ENCODE data around the gene SPATA21.

The SPATA21 gene

DNA sequence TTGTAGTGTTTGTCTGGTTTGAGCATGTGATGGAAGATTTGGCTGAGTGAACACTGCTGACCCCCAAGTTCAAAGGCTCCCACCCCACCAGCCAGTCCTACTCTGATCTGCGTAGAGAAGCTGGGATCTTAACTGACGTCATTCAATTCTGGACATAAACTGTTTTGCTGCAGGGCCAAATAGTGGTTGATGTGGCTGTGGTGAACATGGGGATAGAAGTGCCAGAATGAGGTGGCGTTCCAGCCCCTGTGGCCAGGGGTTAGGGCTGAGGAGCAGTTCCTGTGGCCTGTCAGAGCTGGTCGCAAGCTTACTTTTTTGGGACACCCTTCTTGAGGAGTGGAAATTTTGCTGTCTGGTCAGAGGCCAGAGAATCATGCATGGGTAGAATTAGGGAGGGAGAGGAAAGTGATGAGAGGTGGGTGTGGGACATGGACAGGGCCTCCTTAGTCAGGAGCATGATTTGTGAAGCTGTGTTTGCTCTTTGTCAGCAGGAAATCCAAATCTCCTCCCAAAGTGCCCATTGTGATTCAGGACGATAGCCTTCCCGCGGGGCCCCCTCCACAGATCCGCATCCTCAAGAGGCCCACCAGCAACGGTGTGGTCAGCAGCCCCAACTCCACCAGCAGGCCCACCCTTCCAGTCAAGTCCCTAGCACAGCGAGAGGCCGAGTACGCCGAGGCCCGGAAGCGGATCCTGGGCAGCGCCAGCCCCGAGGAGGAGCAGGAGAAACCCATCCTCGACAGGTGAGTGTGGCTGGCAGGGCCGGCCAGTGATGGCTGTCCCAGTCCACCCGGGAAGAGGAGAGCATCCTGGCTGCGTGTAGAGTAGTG lies 44.3 kb downstream of the SPATA21 start:
- no peak overlapping the region for H3K4me3 ChIP-seq (replicated peaks; ENCODE audit: low read depth, low read length)
- no peak for DNase-seq (ENCODE audit: extremely low read depth, low read depth)
- TF ChIP-seq, protein P1, sequence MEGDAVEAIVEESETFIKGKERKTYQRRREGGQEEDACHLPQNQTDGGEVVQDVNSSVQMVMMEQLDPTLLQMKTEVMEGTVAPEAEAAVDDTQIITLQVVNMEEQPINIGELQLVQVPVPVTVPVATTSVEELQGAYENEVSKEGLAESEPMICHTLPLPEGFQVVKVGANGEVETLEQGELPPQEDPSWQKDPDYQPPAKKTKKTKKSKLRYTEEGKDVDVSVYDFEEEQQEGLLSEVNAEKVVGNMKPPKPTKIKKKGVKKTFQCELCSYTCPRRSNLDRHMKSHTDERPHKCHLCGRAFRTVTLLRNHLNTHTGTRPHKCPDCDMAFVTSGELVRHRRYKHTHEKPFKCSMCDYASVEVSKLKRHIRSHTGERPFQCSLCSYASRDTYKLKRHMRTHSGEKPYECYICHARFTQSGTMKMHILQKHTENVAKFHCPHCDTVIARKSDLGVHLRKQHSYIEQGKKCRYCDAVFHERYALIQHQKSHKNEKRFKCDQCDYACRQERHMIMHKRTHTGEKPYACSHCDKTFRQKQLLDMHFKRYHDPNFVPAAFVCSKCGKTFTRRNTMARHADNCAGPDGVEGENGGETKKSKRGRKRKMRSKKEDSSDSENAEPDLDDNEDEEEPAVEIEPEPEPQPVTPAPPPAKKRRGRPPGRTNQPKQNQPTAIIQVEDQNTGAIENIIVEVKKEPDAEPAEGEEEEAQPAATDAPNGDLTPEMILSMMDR (IDR thresholded peaks at IDR 0.05; ENCODE audit: low read depth, low read length, missing control alignments), result no peak

DNA sequence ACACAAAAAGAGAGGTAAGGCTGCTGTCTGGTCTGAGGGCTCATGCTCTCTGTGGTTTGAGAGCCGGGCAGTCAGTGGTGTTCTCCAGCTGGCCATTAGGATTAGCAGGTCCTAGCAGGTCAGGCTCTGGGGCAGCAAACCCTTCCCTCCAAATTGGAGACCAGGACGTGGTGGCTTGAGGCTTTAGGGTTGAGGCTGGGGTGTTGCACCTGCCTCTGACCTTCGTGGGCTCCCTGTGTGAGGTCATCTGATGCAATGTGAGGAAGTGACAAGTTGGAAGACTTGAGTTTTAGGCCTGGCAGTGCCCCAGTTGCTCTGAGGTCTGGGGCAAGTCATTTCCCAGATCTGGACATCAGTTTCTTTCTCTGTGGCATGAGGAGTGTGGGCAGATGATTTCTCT lies 45.8 kb downstream of the SPATA21 start:
- H3K4me3 ChIP-seq (replicated peaks; ENCODE audit: low read depth, low read length), result no peak overlapping the region
- no peak for DNase-seq (ENCODE audit: extremely low read depth, low read depth)
- TF ChIP-seq, protein P1 (IDR thresholded peaks at IDR 0.05; ENCODE audit: low read depth, low read length, missing control alignments), result no peak

GRCh38 chr1:16387201-16388188 lies 49.7 kb downstream of the SPATA21 start:
- no peak overlapping the region for H3K4me3 ChIP-seq (replicated peaks; ENCODE audit: low read depth, low read length)
- DNase-seq (ENCODE audit: extremely low read depth, low read depth), result no peak
- TF ChIP-seq, protein P1 (IDR thresholded peaks at IDR 0.05; ENCODE audit: low read depth, low read length, missing control alignments), result no peak

GRCh38 chr1:16386454-16387113 lies 50.6 kb downstream of the SPATA21 start:
- TF ChIP-seq, protein P1 (IDR thresholded peaks at IDR 0.05; ENCODE audit: low read depth, low read length, missing control alignments), result no peak
- peak; percentile 20 for DNase-seq (ENCODE audit: extremely low read depth, low read depth)
- H3K4me3 ChIP-seq (replicated peaks; ENCODE audit: low read depth, low read length), result no peak overlapping the region

DNA sequence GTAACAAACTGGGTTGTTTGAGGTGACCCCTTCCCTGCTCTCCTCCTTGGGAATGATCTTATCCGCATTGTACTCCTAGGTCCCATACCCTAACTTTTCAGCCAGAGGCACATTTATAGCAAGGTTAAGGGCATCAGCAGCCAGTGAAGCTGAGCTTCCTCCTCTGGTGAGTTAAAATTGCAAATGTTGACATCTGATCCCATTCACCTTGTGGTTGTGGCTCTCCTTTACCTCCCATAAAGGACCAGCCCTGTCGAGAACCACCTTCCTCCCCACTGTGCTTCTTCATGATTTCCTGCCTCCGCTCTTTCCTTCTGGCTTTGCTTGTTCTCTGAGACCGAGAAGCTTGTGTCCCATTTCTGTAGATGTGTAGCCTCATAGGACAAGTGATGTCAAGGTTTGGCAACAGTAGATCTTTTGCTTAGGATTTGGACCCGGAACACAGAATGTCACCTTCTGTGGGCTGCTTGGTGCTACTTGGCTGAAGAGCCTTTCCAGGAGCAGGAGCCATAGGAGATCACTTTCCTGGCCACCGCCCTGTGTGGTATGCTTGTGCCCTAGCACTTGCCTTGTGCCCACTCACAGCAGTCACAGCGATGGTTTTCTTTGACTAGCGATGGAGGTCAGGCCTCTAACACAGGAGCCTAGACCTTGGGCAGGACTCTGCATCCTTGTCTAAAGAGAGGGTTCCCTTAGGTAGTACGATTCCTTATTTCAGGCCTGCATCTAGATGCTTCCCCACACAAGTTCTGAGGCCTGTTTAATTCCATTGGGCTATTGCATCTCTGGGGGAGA lies 51.4 kb downstream of the SPATA21 start:
- TF ChIP-seq, protein P1 (IDR thresholded peaks at IDR 0.05; ENCODE audit: low read depth, low read length, missing control alignments), result no peak
- DNase-seq (ENCODE audit: extremely low read depth, low read depth), result no peak
- H3K4me3 ChIP-seq (replicated peaks; ENCODE audit: low read depth, low read length), result no peak overlapping the region

GRCh38 chr1:16383888-16384287 lies 53.3 kb downstream of the SPATA21 start:
- H3K4me3 ChIP-seq (replicated peaks; ENCODE audit: low read depth, low read length), result no peak overlapping the region
- no peak for DNase-seq (ENCODE audit: extremely low read depth, low read depth)
- TF ChIP-seq, protein P1 (IDR thresholded peaks at IDR 0.05; ENCODE audit: low read depth, low read length, missing control alignments), result no peak
